GM12892 (cell line): ENCODE data around the gene C1S.

Experiments used
- POLR2A ChIP-seq: IDR thresholded peaks from 2 replicates; pipeline ENCODE4 v1.6.1; 2011; ENCODE audit warnings: low read depth, low read length, control low read depth
- TAF1 ChIP-seq: IDR thresholded peaks from 2 replicates; pipeline ENCODE4 v1.6.1; 2011; ENCODE audit warnings: low read depth, mild to moderate bottlenecking, control low read depth, low read length, borderline replicate concordance

DNA sequence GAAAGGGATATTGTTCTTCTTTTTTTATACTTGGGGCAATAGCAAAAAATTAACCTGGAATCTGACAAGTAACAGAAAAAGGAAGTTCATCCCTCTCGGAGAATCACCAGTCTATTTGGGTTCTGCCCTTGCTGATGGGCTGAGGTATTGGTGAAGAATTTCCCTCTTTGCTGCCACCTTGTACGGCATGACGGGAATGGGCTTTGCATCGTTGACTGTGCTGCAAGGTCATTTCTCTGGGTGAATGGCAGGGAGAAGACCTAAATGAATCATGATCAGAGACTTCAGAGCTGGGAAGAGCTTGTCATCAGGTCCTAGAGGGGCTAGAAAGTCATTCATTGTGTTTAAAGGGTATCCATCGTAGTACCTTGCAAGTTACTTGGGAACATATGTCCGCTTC is 12.0 kb downstream of the C1S start:
- TF ChIP-seq TAF1 (no peak), POLR2A (no peak)
